ENCODE results near the gene TCAF1.
"Not testable (repeated sequence)": the region's sequence is repeated elsewhere in the genome, so short reads cannot be mapped to it uniquely, and the experiment has no call there.

The TCAF1 gene

GRCh38 chr7:143878884-143879283 is 23.1 kb downstream of the TCAF1 start:
- TF ChIP-seq CTCF (IDR thresholded peaks at IDR 0.05; ENCODE audit: extremely low read depth, missing control alignments) = no peak
- no peak for DNase-seq (ENCODE audit: low spot score)

GRCh38 chr7:143877098-143877497 is 24.9 kb downstream of the TCAF1 start:
- no peak for TF ChIP-seq CTCF (IDR thresholded peaks at IDR 0.05; ENCODE audit: extremely low read depth, missing control alignments)
- DNase-seq (ENCODE audit: low spot score) = no peak

GRCh38 chr7:143876218-143876617 is 25.8 kb downstream of the TCAF1 start:
- no peak for TF ChIP-seq CTCF (IDR thresholded peaks at IDR 0.05; ENCODE audit: extremely low read depth, missing control alignments)

DNA sequence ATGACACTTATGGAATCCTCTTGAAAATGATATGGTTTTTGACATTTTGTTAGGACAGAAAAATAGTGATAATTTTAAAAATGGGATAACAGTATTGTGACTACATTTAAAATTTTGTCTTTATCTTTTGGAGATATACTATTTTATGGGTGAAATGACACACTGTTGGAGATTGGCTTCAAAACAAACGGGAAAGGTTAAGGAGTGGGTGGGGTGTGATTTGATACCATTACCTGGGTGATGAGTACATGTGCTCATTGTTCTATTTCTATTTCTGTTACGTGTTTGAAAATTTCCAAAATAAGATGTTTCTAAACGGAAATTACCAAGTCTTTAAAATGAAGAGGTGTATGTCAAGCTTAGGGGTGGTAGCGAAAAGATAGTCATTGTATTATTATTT is 28.7 kb downstream of the TCAF1 start:
- not testable (repeated sequence) for DNase-seq (ENCODE audit: low spot score)

More at GRCh38 chr7:143876218-143876617, 25.8 kb downstream of the TCAF1 start:
- no peak for DNase-seq (ENCODE audit: low spot score)

DNA sequence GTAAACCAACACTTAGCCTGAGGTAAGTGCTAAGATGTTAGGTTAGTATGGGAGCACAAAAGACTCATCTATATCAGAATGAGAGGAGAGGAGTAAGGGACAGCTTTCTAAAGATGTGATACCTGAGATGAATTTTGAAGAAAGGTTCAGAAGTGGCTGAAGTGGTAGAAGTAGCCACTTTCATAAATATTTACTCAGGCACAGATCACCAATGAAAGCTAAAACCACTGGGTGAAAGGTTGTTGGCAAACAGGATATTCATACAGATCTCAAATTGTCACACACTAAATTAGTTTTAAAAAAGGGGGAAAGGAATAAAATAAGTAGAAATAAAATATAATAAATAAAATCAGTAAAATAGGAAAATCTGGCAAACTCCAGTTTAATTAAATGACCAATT is 30.4 kb downstream of the TCAF1 start:
- not testable (repeated sequence) for DNase-seq (ENCODE audit: low spot score)

- DNase-seq (ENCODE audit: low spot score) = not testable (repeated sequence)
Measured at GRCh38 chr7:143857994-143858393, 44.0 kb downstream of the TCAF1 start.

DNA sequence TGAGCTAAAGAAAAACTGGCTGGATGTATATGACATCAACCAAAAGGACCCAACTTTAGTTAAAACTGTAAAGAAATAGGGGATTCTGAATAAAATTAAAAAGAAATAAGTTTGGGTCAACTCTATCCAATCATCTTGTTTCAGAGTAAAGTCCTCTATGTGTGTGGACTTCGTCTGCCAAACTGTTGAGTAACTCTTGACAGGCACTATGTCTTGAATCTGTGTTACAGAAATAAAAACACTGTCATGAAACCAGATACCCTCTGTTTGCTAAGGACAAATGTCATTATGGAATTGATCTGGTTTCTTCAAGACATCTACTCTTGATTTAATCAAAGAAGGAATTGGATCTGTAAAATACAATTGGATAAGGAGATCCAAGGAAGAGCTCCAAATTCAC is 46.5 kb downstream of the TCAF1 start:
- DNase-seq (ENCODE audit: low spot score) = not testable (repeated sequence)

- no peak for TF ChIP-seq CTCF (IDR thresholded peaks at IDR 0.05; ENCODE audit: extremely low read depth, missing control alignments)
- no peak for DNase-seq (ENCODE audit: low spot score)
Measured at GRCh38 chr7:143850682-143851081, 51.3 kb downstream of the TCAF1 start.

GRCh38 chr7:143849785-143850479 is 52.0 kb downstream of the TCAF1 start:
- no peak for TF ChIP-seq CTCF (IDR thresholded peaks at IDR 0.05; ENCODE audit: extremely low read depth, missing control alignments)
- no peak for DNase-seq (ENCODE audit: low spot score)

DNA sequence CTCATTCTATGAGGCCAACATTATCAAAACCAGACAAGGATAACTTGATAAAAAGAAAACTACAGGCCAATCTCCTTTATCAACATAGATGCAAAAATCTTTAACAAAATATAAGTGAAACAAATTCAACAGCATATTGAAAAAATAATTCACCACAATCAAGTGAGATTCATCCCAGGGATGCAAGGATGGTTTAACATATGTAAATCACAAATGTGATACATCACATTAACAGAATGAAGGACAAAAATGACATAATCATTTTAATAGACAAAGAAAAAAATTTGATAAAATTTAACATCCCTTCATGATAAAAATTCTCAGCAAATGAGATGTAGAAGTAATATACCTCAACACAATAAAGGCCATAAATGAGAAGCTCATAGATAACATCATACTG is 53.8 kb downstream of the TCAF1 start:
- TF ChIP-seq CTCF (IDR thresholded peaks at IDR 0.05; ENCODE audit: extremely low read depth, missing control alignments) = no peak
- DNase-seq (ENCODE audit: low spot score) = no peak
